IPS DF 4.7 (cell line): ENCODE measurements around the gene MTF2.
A peak's percentile ranks its signal among the peaks of the same experiment; 100 is the strongest.
"Not testable (repeated sequence)": the region's sequence is repeated elsewhere in the genome, so short reads cannot be mapped to it uniquely, and the experiment has no call there.

Source experiments
- DNase-seq: peaks from one replicate; pipeline ENCODE4 v3.0.0-alpha.2; 2013; ENCODE audit warnings: low spot score; ENCODE audit errors: extremely low read depth

The MTF2 gene

DNA sequence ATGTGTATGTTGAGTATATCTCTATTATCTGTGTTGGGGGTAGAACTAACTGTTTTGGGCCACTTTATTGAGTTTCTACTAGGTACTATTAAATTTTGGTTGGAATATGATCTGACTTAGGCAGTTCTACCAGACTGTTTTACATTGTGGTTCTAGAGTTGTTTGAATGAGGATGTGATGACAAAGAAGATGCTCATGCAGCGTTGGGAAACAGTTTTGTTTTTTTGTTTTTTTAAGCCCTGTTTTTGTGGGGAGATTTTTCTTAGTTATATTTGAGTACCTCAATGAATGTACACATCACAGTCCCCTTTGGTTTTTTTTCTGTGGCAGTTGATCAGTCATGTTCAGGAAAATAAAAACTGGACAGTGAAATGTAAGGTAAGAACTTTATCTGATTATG lies 61.0 kb downstream of the MTF2 start:
- no peak for DNase-seq

DNA sequence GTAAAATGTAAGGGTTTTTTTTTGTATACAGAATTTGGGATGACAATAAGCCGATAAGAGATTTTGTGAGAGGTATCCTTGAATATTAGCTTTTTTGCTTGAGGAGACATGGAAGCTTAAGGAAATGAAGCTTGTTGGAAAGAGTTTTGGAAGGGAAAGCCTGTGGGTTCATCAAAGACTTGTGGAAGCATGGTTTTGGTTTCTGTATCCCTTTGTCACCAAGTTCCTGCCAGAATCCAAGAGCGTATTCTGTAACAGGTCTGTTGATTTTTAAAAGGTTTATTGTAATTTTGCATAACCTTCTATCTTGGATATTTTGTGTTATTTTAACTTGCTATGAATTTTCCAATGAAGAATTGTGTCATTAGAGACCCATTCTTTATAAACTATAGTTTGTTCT lies 63.1 kb downstream of the MTF2 start:
- no peak for DNase-seq

DNA sequence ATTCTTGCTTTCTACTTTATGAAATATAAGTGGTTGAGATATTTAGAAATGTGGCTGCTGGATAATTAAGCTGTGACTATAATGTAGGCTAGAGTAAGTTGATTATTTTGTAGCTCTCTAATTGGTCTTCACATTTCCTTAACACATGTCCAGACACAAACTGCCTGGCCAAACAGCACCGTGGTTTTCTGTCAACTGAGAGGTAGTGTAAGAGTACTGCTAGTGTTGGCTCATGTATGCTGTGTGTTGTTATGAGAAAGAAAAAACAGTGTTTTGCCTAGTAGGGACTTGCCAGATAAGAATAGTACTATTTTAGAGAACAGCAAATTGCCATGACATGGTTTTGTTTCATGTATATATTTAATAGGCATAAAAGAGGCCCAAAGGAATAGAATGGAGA lies 64.1 kb downstream of the MTF2 start:
- no peak for DNase-seq

DNA sequence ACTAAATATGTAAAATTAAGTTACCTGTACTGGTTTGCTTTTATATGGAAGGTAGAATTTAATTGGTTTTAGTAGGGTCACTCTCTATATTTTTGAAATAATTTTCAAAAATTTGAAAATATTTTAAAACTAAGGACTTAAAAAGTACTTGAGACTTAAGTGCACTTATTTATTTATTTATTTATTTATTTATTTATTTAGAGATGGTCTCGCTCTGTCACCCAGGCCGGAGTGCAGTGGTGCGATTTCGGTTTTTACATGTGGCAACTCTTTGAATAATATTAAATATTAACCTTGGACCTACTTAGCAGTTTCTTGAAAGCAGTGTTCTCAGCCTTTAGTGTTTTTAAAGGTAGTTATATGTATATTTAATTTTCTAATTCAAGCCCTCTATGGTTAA lies 64.7 kb downstream of the MTF2 start:
- DNase-seq: no peak

DNA sequence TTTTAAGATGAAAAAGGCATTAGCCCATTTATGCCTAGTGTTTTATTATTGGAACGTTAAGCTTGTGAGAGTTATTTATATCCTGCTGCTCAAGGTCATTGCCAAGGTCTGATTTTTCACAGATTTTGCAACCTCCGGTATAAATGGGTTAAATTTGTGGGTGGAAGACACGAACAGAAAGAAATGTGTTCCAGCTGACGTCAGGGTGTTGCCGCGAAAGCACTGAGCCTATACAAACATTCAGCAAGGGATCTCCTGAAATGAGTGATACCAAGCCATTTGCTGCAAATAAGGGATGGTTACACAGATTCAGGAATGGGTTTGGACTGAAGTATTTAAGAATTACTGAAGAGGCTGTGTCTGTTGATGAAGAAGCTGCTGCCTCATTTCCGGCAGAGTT lies 68.9 kb downstream of the MTF2 start:
- no peak for DNase-seq

DNA sequence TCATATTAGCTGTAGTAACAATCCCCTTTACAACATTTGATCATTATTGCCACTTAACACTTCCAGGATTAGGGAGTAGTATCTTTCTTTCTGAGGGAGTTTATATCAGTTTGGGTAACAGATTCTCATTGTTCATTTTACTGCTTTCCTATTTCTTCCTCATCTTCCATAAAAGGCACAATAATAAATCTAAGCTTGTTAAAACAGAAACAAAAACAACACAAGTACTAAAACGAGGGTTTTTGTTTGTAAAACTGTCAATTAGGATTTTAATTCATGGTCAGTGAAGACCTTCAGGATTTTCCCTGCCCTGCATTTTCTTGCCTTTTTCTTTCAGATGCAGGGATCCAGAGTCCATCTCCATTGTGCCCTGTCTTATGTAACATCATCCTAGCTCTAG lies 71.6 kb downstream of the MTF2 start:
- DNase-seq: no peak

DNA sequence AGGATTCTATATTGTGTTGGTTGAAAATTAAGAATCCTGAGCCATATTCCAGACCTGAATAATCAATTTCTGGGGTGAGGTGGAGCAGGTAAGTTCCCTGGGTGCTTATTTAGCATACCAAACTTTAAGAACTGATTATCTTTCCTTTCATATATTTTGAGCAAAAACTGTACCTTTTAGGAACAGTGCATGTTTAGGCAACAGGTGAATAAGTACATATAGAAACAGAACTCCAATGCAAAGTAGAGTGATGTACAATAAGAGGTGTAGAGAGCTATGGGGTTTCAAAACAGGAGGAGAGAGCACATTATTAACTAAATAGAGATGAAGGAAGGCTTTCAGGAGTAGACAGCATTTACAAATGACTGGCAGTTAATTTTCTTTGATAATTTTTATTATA lies 72.4 kb downstream of the MTF2 start:
- DNase-seq: no peak

DNA sequence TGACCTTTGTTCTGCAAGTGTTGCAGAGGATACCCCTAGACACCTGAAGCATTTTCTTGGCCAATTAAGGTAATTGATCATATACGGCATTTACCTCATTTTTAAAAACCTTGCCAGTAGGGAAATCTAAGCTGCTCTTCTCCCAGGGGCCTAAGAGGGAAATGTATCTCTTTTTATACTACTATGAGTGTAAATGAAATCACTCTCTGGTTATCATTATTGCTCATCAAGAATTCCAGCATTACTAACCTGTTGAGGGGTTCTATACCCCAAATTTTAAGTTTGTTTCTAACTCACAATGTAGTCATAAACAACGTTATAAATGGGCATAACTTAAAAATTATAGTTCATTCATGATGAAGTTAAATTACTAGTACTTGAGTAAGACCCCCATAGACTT lies 73.8 kb downstream of the MTF2 start:
- DNase-seq: no peak

DNA sequence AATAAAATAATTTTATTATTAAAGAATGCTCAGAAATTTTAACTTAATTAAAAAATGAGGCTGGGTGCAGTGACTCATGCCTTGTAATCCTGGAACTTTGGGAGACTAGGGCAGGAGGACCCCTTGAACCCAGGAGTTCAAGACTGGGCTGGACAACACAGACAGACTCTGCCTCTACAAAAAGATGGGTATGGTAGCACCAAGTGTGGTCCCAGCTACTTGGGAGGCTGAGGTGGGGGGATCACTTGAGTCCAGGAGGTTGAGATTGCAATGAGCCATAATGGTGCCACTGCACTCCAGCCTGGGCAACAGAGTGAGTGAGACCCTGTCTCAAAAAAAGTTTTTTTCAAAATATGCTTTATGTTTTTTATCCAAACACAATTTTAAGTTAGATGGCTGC lies 75.8 kb downstream of the MTF2 start:
- DNase-seq: no peak

DNA sequence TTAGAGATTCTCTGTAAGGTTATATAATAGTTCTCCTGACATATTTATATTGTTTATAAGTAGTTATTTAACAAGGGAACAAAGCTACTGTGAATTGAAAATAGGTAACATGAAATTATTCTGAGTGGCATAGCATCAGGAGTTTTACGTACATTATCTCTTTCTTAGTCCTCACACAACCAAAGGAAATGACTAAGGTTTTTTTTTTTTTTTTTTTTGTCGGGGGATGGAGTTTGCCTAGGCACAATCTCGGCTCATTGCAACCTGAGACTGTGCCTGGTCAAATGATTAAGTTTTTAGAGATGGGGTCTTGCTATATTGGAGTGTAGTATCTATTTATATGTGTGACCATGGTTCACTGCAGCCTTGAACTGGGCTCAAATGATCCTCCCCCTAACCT lies 76.3 kb downstream of the MTF2 start:
- DNase-seq: no peak

DNA sequence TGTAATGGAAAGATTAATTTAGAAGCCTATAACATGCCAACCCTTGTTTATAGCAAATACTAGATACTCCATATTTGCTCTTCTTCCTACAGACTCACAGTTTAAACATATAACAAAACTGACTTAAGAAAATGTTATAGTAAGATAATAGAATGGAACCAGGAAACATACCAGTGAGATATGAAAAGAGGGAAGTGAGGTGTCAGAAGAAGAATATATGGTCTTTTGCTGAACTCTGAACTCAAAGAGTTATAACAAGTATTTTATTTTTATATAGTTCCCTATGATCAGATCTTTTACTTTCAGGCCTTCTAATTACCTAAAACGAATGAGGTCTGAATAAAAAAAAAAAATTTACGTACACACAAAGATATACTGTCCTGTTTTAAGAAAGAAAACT lies 80.3 kb downstream of the MTF2 start:
- DNase-seq: no peak

DNA sequence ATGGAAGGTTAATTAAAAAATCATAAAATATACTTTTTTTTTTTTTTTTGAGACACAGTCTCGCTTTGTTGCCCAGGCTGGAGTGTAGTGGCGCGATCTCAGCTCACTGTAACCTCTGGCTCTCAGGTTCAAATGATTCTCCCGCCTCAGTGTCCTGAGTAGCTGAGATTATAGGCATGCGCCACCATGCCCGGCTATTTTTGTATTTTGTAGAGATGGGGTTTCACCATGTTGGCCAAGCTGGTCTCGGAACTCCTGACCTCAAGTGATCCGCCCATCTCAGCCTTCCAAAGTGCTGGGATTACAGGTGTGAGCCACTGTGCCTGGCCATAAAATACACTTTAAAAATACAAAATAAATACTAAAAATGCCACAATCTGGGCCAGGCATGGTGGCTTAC lies 84.2 kb downstream of the MTF2 start:
- not testable (repeated sequence) for DNase-seq

DNA sequence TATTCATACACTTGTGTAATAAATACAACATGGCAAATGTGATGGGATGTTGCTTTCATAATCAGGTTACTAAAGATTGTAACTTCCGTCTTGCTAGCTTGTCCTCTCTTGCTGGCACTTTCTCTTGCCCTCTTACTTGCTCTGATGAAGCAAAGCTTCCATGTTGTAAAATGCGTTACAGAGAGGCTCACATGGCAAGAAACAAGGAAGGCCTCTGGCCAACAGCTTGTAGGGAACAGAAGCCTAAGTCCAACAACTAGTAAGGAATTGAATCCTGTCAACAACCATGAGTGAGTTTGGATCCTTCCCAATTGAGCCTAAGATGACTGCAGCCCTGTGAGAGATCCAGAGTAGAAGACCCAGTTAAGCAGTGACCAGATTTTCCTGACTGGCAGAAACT lies 85.7 kb downstream of the MTF2 start:
- no peak for DNase-seq

DNA sequence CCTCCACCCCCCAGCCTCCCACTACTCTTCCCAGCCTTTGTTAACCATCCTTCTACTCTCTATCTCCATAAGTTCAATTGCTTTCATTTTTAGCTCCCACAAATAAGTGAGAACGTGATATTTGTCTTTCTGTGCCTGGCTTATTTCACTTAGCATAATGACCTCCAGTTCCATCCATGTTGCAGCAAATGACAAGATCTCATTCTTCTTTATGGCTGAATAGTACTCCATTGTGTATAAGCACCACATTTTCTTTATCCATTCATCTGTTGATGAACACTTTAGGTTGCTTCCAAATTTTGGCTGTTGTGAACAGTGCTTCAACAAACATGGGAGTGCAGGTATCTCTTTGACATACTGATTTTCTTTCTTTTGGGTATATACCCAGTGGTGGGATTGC lies 86.8 kb downstream of the MTF2 start:
- not testable (repeated sequence) for DNase-seq

DNA sequence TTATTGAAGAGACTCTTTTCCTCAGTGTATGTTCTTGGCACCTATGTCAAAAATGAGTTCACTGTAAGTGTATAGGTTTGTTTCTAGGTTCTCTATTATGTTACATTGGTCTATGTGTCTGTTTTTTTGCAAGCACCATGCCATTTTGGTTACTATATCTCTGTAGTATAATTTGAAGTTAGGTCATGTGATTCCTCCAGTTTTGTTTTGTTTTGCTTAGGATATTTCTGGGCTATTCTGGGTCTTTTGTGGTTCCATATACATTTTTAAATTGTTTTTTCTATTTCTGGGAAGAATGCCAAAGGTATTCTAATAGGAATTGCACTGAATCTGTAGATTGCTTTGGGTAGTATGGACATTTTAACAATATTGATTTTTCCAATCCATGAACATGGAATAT lies 87.9 kb downstream of the MTF2 start:
- no peak for DNase-seq

DNA sequence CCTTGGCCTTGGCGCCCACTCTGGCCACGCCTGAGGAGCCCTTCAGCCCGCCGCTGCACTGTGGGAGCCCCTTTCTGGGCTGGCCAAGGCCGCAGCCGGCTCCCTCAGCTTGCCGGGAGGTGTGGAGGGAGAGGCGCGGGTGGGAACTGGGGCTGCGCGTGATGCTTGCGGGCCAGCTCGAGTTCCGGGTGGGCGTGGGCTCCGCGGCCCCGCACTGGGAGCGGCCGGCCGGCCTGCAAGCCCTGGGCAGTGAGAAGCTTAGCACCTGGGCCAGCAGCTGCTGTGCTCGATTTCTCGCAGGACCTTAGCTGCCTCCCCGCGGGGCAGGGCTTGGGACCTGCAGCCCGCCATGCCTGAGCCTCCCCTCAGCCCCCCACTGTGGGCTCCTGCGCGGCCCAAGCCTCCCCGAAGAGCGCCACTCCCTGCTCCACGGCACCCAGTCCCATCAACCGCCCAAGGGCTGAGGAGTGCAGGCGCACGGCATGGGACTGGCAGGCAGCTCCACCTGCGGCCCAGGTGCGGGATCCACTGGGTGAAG lies 91.1 kb downstream of the MTF2 start:
- DNase-seq: not testable (repeated sequence)

DNA sequence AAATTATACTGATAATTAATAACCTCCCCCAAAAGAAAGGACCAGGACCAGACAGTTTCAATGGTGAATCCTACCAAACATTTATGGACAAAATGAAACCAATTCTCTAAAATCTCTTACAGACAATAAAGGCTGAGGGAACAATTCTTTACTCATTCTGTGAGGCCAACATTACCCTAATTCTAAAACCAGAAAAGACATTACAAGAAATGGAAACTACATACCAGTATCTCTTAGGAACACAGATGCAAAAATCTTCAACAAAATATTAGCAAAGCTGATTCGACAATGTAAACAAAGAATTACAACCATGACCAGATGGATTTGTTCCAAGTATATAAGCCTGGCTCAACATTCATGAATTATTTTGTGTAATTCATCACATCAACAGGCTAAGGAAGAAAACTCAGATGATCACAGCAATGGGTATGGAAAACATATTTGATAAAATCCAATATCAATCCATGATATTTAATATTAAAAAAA lies 92.5 kb downstream of the MTF2 start:
- DNase-seq: no peak

DNA sequence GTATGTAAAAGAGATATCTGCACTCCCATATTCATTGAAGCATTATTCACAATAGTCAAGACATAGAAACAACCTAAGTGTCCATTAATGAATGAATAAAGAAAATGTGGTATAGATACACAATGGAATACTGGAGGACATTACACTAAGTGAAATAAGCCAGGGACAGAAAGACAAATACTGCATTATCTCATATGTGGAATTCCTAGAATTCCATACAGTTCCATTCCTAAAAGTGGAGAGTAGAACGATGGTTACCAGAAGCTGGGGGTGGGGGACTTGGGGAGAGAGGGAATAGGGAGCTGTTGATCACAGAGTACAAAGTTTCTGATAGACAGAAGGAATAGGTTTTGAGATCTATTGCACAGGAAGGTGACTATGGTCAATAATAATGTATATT lies 93.7 kb downstream of the MTF2 start:
- no peak for DNase-seq

DNA sequence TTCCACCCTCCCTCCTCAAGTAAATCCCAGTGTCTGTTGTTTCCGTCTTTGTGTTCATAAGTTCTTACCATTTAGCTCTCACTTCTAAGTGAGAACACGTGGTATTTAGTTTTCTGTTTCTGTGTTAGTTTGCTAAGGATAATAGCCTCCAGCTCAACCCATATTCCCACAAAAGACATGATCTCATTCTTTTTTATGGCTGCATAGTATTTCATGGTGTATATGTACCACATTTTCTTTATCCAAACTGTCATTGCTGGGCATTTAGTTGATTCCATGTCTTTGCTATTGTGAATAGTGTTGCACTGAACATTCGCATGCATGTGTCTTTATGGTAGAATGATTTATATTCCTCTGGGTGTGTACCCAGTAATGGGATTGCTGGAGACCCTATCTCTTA lies 95.6 kb downstream of the MTF2 start:
- not testable (repeated sequence) for DNase-seq

DNA sequence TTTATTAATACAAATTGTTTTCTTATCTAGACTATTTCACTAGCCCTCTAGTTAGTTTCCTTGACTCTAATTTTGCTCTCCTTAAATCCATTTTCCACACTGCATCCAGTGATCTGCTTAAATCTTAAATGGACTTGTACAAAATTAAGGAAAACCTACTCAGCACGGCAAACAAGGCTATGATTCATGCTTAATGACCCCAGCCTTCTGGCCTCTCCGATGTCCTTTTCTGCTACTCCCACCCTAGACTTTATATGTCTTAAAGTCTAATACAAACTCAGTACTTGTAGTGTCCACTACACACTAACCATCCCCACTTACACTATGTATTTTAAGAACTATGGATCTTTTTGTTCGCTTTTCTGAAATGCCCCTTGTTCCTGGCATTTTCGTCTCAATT lies 98.9 kb downstream of the MTF2 start:
- no peak for DNase-seq

DNA sequence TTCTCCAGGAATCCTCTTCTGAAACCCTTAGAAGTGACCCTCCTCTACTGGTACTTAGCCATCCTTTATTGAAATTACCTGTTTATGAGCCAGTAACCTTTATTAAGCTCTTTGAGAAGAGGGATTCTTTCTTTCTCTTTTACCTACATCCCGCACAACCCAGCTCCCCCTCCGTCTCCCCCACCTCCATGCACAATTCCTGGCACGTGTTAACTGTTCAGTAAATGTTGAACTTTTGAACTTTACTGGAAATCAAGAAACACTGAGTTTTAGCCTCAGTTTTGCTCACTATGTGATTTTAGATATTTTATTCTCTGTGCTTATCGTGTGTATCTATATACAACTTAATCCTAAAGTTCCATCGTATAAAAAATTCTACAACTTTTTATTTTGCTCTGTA lies 99.3 kb downstream of the MTF2 start:
- no peak for DNase-seq

DNA sequence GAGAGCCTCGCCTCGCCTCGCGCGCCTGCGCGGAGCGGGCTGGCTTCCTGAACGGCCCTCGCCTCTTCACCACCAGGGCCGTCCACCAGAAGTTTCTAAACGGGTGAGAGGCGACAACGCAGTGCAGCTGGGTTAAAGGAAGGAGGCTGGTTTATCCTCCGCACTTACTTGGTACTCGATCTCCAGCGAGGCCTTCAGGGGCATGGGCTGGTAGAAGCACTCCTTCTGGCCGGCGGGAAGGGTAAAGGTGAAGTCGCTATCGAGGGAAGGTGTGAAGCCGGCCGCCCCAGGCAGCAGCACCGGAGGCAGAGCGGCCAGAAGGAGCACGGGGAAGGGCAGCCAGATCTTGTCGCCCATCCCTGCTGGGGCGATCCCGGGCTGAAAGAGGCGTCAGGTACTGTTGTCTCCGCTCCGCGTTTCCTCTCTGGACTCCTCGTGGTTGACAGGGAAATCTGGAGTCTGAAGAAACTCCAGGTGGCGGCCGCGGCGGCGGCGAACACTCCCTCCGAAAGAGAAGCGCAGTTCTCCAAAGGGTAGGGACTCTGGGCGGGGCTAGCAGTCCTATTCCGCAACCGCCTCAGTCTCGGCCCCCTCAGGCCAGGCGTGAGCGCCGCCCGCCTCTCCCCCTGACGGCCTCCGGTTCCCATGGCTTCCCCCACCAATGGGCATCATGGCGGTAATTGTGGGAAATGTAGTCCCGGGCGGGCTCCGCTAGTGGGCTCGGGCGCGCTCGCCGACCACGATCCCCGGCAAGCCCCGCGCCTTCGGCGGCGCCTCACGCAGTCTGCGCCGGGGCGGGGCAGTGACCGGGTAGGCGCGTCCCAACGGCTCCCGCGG lies 101.0 kb downstream of the MTF2 start, which contains the start of gene TMED5:
TMED5 (minus strand) TSS at position 528 of the 837 bp plus-strand sequence; CDS start at position 357, 171 bp downstream.
- DNase-seq: peak; percentile 90
